Peyer's patch (tissue), 4 donors: ENCODE data around the gene TUT1.

Experiments used
- POLR2A ChIP-seq, 2 donors: fragments of 450-650 bp; IDR thresholded peaks; one replicate each; pipeline ENCODE4 v1.5.1; 2017; ENCODE audit warnings: antibody characterized with exemption in 2 of 2, mild to moderate bottlenecking in 2 of 2, moderate library complexity in 2 of 2
- TF ChIP-seq, protein P1 (sequence below), 6 experiments: fragments of 450-650 bp in 4 of 6; fragments of 200-600 bp in 2 of 6; sonication (generic) in 1 of 6; IDR thresholded peaks; one replicate each; pipeline ENCODE4 v1.5.1; 2017 to 2019; ENCODE audit warnings: antibody characterized with exemption in 6 of 6, mild to moderate bottlenecking in 3 of 6, moderate library complexity in 1 of 6

GRCh38 chr11:62615521-62615920 lies 24.2 kb upstream of the TUT1 start:
- TF ChIP-seq, protein P1, sequence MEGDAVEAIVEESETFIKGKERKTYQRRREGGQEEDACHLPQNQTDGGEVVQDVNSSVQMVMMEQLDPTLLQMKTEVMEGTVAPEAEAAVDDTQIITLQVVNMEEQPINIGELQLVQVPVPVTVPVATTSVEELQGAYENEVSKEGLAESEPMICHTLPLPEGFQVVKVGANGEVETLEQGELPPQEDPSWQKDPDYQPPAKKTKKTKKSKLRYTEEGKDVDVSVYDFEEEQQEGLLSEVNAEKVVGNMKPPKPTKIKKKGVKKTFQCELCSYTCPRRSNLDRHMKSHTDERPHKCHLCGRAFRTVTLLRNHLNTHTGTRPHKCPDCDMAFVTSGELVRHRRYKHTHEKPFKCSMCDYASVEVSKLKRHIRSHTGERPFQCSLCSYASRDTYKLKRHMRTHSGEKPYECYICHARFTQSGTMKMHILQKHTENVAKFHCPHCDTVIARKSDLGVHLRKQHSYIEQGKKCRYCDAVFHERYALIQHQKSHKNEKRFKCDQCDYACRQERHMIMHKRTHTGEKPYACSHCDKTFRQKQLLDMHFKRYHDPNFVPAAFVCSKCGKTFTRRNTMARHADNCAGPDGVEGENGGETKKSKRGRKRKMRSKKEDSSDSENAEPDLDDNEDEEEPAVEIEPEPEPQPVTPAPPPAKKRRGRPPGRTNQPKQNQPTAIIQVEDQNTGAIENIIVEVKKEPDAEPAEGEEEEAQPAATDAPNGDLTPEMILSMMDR (IDR thresholded peaks at IDR 0.05), result no peak
- TF ChIP-seq POLR2A (IDR thresholded peaks at IDR 0.05), result no peak
